Kidney (tissue), 14 donors: ENCODE measurements around the gene PLCXD1. TPM values are rescaled to one million over a fixed set of nuclear protein-coding genes. Genes with fewer than 3 reads are reported as not detected.

Experiments
- DNase-seq, 5 donors: peaks; one replicate each; pipeline ENCODE4 v3.0.0-alpha.2; 2013 to 2020
- FAIRE-seq: peaks from 2 replicates; lab custom pipeline; 2012; peaks lifted over from hg19 to GRCh38; lab: Jason Lieb, UNC
- H3K27ac ChIP-seq, 2 donors: one replicate each; pipeline ENCODE4 v1.7.0; 2013; ENCODE audit warnings: low read depth in 2 of 2, low read length in 2 of 2, inconsistent platforms in 1 of 2
- H3K27me3 ChIP-seq: one replicate; pipeline ENCODE4 v1.7.1; 2013; ENCODE audit warnings: low read length, inconsistent platforms; ENCODE audit not compliant: control insufficient read depth, insufficient read depth
- H3K36me3 ChIP-seq, 3 donors: one replicate each; pipeline versions ENCODE4 v1.7.0 to v1.7.1; 2013; ENCODE audit warnings: low read length in 3 of 3, control low read depth in 1 of 3, inconsistent platforms in 1 of 3; ENCODE audit not compliant: insufficient read depth in 3 of 3, control insufficient read depth in 2 of 3
- H3K4me1 ChIP-seq, 3 donors: one replicate each; pipeline versions ENCODE4 v1.7.0 to v1.7.1; 2013; ENCODE audit warnings: low read length in 3 of 3, inconsistent platforms in 1 of 3, low read depth in 1 of 3; ENCODE audit not compliant: control insufficient read depth in 2 of 3, insufficient read depth in 2 of 3
- H3K4me3 ChIP-seq, 3 donors: one replicate each; pipeline versions ENCODE4 v1.7.0 to v1.8.1; 2013; ENCODE audit warnings: low read length in 3 of 3, control low read depth in 1 of 3, inconsistent platforms in 1 of 3
- H3K9ac ChIP-seq, 3 donors: one replicate each; pipeline versions ENCODE4 v1.7.0 to v1.7.1; 2013; ENCODE audit warnings: low read length in 3 of 3, control low read depth in 1 of 3, inconsistent platforms in 1 of 3
- H3K9me3 ChIP-seq, 3 donors: one replicate each; pipeline versions ENCODE4 v1.7.0 to v1.7.1; 2013; ENCODE audit warnings: low read length in 3 of 3, control low read depth in 1 of 3, inconsistent platforms in 1 of 3; ENCODE audit not compliant: control insufficient read depth in 2 of 3, insufficient read depth in 1 of 3
- CTCF ChIP-seq: IDR thresholded peaks from 3 replicates; pipeline ENCODE4 v1.5.1; 2012; ENCODE audit warnings: mild to moderate bottlenecking, moderate library complexity, borderline replicate concordance; ENCODE audit not compliant: insufficient read depth; ENCODE audit errors: extremely low read depth
- intact Hi-C: fragments of 100-400 bp; cut with DNase I; formaldehyde crosslinking; loops from one replicate; pipeline ENCODE4 v1.11.1; 2022
- polyA plus RNA-seq: library from polyadenylated mRNA; stranded (reverse); fragments of 350-450 nt; fragmentation: Illumina TruSeq; extraction: RNeasy Lipid Tissue Mini Kit (QIAGEN cat#74804); gene quantifications from one replicate; pipeline ENCODE4 v1.2.3, GENCODE V29; 2014; ENCODE audit warnings: low read depth, low replicate concordance; ENCODE audit not compliant: insufficient read depth
- total RNA-seq: library from RNA; stranded (reverse); fragmentation: NEBNext Ultra II Directional; extraction: Animal tissue kit (Norgen Biotek cat#: 25700); gene quantifications from one replicate; pipeline ENCODE4 v1.2.1, GENCODE V29; 2021
- donor health status: control.
- donor health status: control.
- donor health status: control.
- donor health status: control.
- donor health status: control.
- donor health status: DM: yes; HTN: yes; CAD: no.
- donor health status: Normal renal cell carcinoma (clear cell type).

Gene PLCXD1
- total and polyA plus RNA-seq, 2 donors from 2014 or later, result 4.9 to 11.0 TPM

- Histone ChIP-seq H3K27me3 (no peaks in the 10 kb centered on the region), H3K9ac (no peak overlapping the region), H3K4me1 (no peaks in the 10 kb centered on the region), H3K9me3 (no peaks in the 10 kb centered on the region), H3K36me3 (peaks cover 13 to 22% (median 19%) of the 10 kb centered on the region in 3 donors), H3K27ac (no peak overlapping the region), H3K4me3 (no peak overlapping the region)
- FAIRE-seq (no peak), DNase-seq (peak in 1 of 5 donors; percentile 74)
- TF ChIP-seq CTCF, result no peak
- intact Hi-C loops, result no loop called here
These were observed 26.3 kb downstream of the PLCXD1 start for GRCh38 chrX:307261-308111.

GRCh38 chrX:308821-309520 is 27.8 kb downstream of the PLCXD1 start:
- no peak overlapping the region for H3K27ac ChIP-seq
- H3K4me3 ChIP-seq, result no peak overlapping the region
- peaks cover 13 to 31% (median 23%) of the 10 kb centered on the region in 3 donors for H3K36me3 ChIP-seq
- no peak overlapping the region for H3K9ac ChIP-seq
- H3K27me3 ChIP-seq, result no peaks in the 10 kb centered on the region
- peak in 1 of 5 donors; percentile 54 for DNase-seq
- H3K9me3 ChIP-seq, result no peaks in the 10 kb centered on the region
- intact Hi-C loops, result no loop called here
- H3K4me1 ChIP-seq, result no peaks in the 10 kb centered on the region
- no peak for FAIRE-seq
- TF ChIP-seq CTCF, result no peak

- Histone ChIP-seq H3K27ac (no peak overlapping the region), H3K27me3 (no peaks in the 10 kb centered on the region), H3K4me3 (no peak overlapping the region), H3K9ac (no peak overlapping the region), H3K9me3 (no peaks in the 10 kb centered on the region), H3K36me3 (peaks cover 13 to 35% (median 28%) of the 10 kb centered on the region in 3 donors), H3K4me1 (no peaks in the 10 kb centered on the region)
- TF ChIP-seq CTCF, result no peak
- peak in 1 of 5 donors; percentile 53 for DNase-seq
- intact Hi-C loops, result no loop called here
- no peak for FAIRE-seq
These were observed 29.5 kb downstream of the PLCXD1 start for GRCh38 chrX:310621-311155.
